T1000 (cell line): Measurements from ENCODE around the gene SENP7.
A peak's percentile ranks its signal among the peaks of the same experiment; 100 is the strongest.
"Not testable (repeated sequence)": the region's sequence is repeated elsewhere in the genome, so short reads cannot be mapped to it uniquely, and the experiment has no call there.

Source experiments
- DNase-seq: peaks from one replicate; lab custom pipeline; 2025; ENCODE audit warnings: mixed read lengths; lab: John Stamatoyannopoulos, UW

Gene SENP7

GRCh38 chr3:101512646-101513418 lies at the start of gene SENP7:
SENP7 (minus strand) TSS chr3:101513212; CDS start chr3:101513130, 82 bp downstream.
- peak; percentile 63 for DNase-seq

GRCh38 chr3:101561630-101562328 lies 48.8 kb upstream of the SENP7 start, which contains the start of gene TRMT10C:
TRMT10C (plus strand) TSS chr3:101561868; CDS start chr3:101564782, 2,914 bp downstream.
- peak; percentile 73 for DNase-seq

- DNase-seq, result no peak
Observed at GRCh38 chr3:101556064-101556463, 43.1 kb upstream of the SENP7 start.

GRCh38 chr3:101553381-101553780 lies 40.4 kb upstream of the SENP7 start:
- not testable (repeated sequence) for DNase-seq

GRCh38 chr3:101551359-101552081 lies 38.5 kb upstream of the SENP7 start:
- not testable (repeated sequence) for DNase-seq

GRCh38 chr3:101549473-101549872 lies 36.5 kb upstream of the SENP7 start:
- no peak for DNase-seq

- no peak for DNase-seq
Observed at GRCh38 chr3:101548527-101549105, 35.6 kb upstream of the SENP7 start.

- no peak for DNase-seq
Observed at GRCh38 chr3:101544161-101544850, 31.3 kb upstream of the SENP7 start.

GRCh38 chr3:101542957-101543356 lies 29.9 kb upstream of the SENP7 start:
- DNase-seq, result no peak

GRCh38 chr3:101536955-101537354 lies 23.9 kb upstream of the SENP7 start:
- not testable (repeated sequence) for DNase-seq

GRCh38 chr3:101536266-101536665 lies 23.3 kb upstream of the SENP7 start:
- DNase-seq, result no peak

GRCh38 chr3:101535221-101535620 lies 22.2 kb upstream of the SENP7 start:
- no peak for DNase-seq

GRCh38 chr3:101533603-101533968 lies 20.6 kb upstream of the SENP7 start:
- no peak for DNase-seq

GRCh38 chr3:101532783-101533602 lies 20.0 kb upstream of the SENP7 start:
- no peak for DNase-seq

GRCh38 chr3:101531473-101532086 lies 18.6 kb upstream of the SENP7 start:
- no peak for DNase-seq

GRCh38 chr3:101530686-101531047 lies 17.7 kb upstream of the SENP7 start:
- DNase-seq, result no peak

- DNase-seq, result no peak
Observed at GRCh38 chr3:101529816-101530685, 17.0 kb upstream of the SENP7 start.

- no peak for DNase-seq
Observed at GRCh38 chr3:101527906-101528305, 14.9 kb upstream of the SENP7 start.

- DNase-seq, result no peak
Observed at GRCh38 chr3:101527441-101527840, 14.4 kb upstream of the SENP7 start.
